ENCODE results near the gene CYB561.

The CYB561 gene

GRCh38 chr17:63407741-63408330 lies 38.3 kb downstream of the CYB561 start:
- DNase-seq (ENCODE audit: low spot score) = no peak

DNA sequence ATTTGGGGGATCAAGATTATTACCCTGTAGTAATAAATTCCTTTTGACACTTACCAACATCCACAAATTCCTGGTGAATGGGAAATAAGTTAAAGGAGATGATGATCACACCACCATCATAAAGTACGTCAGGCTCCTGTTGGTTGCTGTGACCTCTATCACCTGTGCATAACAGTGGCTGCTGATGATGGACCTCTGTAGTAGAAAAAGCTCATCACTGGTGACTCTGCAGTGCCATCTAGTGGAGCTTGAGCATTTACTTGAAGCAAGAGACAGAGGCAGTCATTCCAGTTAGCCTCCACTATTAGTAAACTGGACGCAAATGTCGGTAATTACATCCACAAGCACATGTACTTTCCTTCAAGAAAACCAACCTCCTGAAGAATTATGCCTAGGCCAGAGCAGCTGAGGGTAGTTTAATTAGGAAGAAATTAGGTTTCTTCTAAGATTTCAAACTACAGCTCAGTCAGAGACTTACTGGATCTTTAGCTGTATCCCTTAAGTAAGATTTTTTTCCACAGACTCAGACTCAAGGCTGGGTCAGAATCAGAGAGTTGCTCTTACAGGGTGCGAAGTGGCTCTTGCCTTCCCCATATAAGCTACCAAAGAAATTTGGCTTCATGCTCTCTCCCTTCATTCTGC lies 39.3 kb downstream of the CYB561 start:
- DNase-seq (ENCODE audit: low spot score) = peak; percentile 64

- DNase-seq (ENCODE audit: low spot score) = peak; percentile 38
Measured at GRCh38 chr17:63405741-63406261, 40.3 kb downstream of the CYB561 start.

DNA sequence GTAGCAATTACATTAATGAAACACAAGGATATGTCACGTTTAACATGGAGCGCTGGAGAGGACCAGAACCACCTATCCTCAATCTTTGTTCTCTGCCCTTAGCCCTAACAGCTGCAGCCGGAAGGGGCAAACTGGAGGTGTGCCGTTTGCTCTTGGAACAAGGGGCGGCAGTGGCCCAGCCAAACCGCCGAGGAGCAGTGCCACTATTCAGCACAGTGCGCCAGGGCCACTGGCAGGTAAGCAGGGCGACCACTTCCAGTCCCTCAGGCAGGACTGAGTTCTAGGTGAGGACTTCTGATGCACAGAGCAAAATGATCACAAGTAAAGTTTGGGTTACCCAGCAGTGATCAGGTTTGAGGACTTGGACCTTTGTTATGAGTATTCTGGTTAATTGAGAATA lies 41.1 kb downstream of the CYB561 start:
- no peak for DNase-seq (ENCODE audit: low spot score)

DNA sequence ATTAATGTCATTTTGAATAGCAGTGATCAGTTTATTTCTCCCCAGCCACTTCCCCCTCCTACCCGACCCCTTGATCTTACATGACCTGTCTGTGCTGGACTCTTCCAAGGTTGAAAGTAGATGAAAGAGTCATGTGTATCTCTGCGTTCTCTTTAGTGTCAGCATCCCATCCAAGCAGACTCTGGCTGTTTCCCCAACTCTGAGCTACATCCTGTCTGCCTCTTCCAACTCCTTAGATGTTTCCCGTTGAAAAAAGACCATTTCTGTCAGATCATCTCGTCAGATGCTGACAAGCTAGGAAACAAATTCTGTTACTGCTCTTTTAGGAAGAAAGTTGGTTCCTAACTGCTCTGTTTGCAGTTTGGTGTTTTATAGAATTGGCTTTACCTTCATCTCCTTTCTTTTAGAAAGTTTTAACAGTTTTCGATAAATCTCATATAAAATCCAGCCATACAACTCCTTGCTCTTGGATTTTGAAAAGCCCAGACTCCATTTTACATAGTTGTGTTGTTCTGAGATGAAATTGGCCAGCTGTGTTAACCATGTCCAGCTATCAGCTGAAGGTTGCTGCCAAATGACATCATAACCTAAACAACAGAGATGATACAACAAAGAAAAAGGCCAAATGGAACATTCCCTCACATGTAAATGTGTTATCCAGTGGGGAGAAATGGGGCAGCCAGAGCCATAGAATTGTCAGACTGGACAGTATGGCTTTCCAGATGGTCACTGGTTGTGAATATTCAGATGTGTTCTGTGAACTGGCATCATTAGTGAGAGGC lies 43.5 kb downstream of the CYB561 start:
- no peak for DNase-seq (ENCODE audit: low spot score)

GRCh38 chr17:63399856-63400255 lies 46.2 kb downstream of the CYB561 start:
- DNase-seq (ENCODE audit: low spot score) = no peak

- no peak for DNase-seq (ENCODE audit: low spot score)
Measured at GRCh38 chr17:63399316-63399715, 46.8 kb downstream of the CYB561 start.

- DNase-seq (ENCODE audit: low spot score) = no peak
Measured at GRCh38 chr17:63398680-63399079, 47.4 kb downstream of the CYB561 start.

DNA sequence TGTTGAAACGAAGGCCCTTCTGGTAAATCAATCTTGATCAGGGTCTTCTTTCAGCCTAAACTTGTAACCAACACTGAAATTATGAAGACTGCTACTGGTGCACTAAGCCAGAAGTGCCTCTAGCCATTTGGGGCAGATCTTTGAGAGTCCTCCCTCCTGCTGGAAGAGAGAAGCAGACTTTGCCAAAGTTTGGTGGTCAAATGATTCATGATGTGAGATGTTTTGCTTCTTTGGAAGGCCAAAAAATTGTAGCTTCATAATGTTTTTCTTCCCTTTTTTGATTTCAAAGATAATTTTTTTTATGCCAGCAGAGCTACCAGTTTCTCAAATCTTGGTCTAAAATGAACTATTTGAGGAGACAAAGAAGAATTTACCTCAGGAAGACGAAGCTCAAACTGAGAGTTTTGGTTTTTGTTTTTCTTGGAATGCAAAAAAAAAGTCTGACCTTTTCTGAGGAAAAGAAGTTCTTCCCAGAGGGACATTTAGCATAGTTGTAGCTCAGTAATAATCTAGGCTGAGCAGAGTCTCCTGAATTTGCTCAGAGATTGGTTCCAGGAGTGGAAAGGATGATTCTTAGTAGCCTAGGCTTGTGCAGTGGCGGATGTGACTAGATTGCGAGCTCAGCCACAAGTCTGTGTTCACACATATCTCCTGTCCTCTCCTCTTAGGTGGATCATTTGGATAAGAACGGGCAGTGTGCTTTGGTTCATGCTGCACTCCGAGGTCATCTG lies 50.9 kb downstream of the CYB561 start:
- peak; percentile 50 for DNase-seq (ENCODE audit: low spot score)

- no peak for DNase-seq (ENCODE audit: low spot score)
Measured at GRCh38 chr17:63390090-63390489, 56.0 kb downstream of the CYB561 start.

- DNase-seq (ENCODE audit: low spot score) = no peak
Measured at GRCh38 chr17:63387656-63388340, 58.3 kb downstream of the CYB561 start.

DNA sequence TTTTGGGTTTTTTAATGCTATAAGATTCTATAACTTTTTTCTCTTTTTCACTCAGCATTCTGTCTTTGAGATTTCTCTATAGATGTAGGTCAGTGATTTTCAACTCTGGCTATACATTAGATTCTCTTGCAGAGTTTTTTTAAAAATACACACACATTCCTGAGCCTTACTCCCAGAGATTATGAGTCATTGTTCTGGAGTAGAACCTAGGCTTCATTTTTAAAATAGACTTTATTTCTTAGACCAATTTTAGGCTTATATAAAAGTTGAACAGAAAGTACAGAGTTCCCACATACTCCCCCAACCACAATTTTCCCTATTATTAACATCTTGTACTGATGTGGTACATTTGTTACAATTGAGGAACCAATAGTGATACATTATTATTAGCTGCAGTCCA lies 63.3 kb downstream of the CYB561 start:
- DNase-seq (ENCODE audit: low spot score) = peak; percentile 44

Data from hepatic stellate cell (primary cell).